DND-41 (cell line): ENCODE results near the gene COPA.

Experiments used
- ATAC-seq: fragments of 200-7000 bp; cut with Tn5 transposase; 3 replicates; pipeline ENCODE4 v1.9.1; 2021; ENCODE audit warnings: low read depth; ENCODE audit not compliant: insufficient read depth
- DNase-seq: peaks from one replicate; pipeline ENCODE4 v3.0.0-alpha.2; 2020
- H2AFZ ChIP-seq: 2 replicates; pipeline ENCODE4 v1.6.0; 2012; ENCODE audit warnings: low read depth, low read length
- H3K27ac ChIP-seq: 2 replicates; pipeline ENCODE4 v1.5.1; 2012; ENCODE audit warnings: low read length, inconsistent platforms
- H3K27me3 ChIP-seq: fragments of 200-600 bp; sonication (generic); 2 replicates; pipeline ENCODE4 v1.6.0; 2012; ENCODE audit warnings: low read length, mild to moderate bottlenecking, inconsistent platforms; ENCODE audit not compliant: insufficient read depth, poor library complexity
- H3K36me3 ChIP-seq: 2 replicates; pipeline ENCODE4 v1.5.1; 2012; ENCODE audit warnings: low read length, inconsistent platforms; ENCODE audit not compliant: insufficient read depth
- H3K4me1 ChIP-seq: 2 replicates; pipeline ENCODE4 v1.5.1; 2012; ENCODE audit warnings: mild to moderate bottlenecking, low read length; ENCODE audit not compliant: insufficient read depth
- H3K4me2 ChIP-seq: 2 replicates; pipeline ENCODE4 v1.6.0; 2012; ENCODE audit warnings: mild to moderate bottlenecking, moderate library complexity, low read length, inconsistent platforms; ENCODE audit not compliant: insufficient read depth
- H3K4me3 ChIP-seq, 2 experiments: fragments of 200-600 bp in 1 of 2; shearing (Covaris generic) in 1 of 2; 2 replicates each; pipeline ENCODE4 v1.5.1; 2012 to 2016; ENCODE audit warnings: inconsistent platforms in 2 of 2, low read length in 2 of 2, mild to moderate bottlenecking in 2 of 2, low read depth in 1 of 2, moderate library complexity in 1 of 2
- H3K79me2 ChIP-seq: 2 replicates; pipeline ENCODE4 v1.6.0; 2012; ENCODE audit warnings: low read length, inconsistent platforms; ENCODE audit not compliant: insufficient read depth
- H3K9ac ChIP-seq: 2 replicates; pipeline ENCODE4 v1.6.0; 2012; ENCODE audit warnings: low read depth, mild to moderate bottlenecking, inconsistent platforms, low read length, moderate library complexity
- H3K9me3 ChIP-seq: 2 replicates; pipeline ENCODE4 v1.5.1; 2012; ENCODE audit warnings: low read length, moderate library complexity, mild to moderate bottlenecking, inconsistent platforms; ENCODE audit not compliant: insufficient read depth, severe bottlenecking
- H4K20me1 ChIP-seq: 2 replicates; pipeline ENCODE4 v1.6.0; 2012; ENCODE audit warnings: low read length; ENCODE audit not compliant: insufficient read depth
- EZH2 ChIP-seq: IDR thresholded peaks from 3 replicates; pipeline ENCODE4 v1.6.1; 2012; ENCODE audit warnings: borderline replicate concordance, low read depth, mild to moderate bottlenecking, moderate library complexity, low read length, inconsistent platforms; ENCODE audit not compliant: severe bottlenecking
- TF ChIP-seq, protein P1 (sequence below): IDR thresholded peaks from 2 replicates; pipeline ENCODE4 v1.5.1; 2012; ENCODE audit warnings: borderline replicate concordance, low read length, moderate library complexity, mild to moderate bottlenecking; ENCODE audit not compliant: poor library complexity, severe bottlenecking; ENCODE audit errors: extremely low read depth

Gene COPA

GRCh38 chr1:160363951-160364735 is 21.1 kb upstream of the COPA start:
- no peak overlapping the region for H3K4me3 ChIP-seq
- H3K9ac ChIP-seq: no peak overlapping the region
- H3K4me2 ChIP-seq: no peak overlapping the region
- no peak overlapping the region for H2AFZ ChIP-seq
- H3K9me3 ChIP-seq: no peaks in the 10 kb centered on the region
- no peaks in the 10 kb centered on the region for H3K79me2 ChIP-seq
- TF ChIP-seq, protein P1, sequence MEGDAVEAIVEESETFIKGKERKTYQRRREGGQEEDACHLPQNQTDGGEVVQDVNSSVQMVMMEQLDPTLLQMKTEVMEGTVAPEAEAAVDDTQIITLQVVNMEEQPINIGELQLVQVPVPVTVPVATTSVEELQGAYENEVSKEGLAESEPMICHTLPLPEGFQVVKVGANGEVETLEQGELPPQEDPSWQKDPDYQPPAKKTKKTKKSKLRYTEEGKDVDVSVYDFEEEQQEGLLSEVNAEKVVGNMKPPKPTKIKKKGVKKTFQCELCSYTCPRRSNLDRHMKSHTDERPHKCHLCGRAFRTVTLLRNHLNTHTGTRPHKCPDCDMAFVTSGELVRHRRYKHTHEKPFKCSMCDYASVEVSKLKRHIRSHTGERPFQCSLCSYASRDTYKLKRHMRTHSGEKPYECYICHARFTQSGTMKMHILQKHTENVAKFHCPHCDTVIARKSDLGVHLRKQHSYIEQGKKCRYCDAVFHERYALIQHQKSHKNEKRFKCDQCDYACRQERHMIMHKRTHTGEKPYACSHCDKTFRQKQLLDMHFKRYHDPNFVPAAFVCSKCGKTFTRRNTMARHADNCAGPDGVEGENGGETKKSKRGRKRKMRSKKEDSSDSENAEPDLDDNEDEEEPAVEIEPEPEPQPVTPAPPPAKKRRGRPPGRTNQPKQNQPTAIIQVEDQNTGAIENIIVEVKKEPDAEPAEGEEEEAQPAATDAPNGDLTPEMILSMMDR: no peak
- no peak for TF ChIP-seq EZH2
- no peak for ATAC-seq
- peaks cover 4% of the 10 kb centered on the region; the same call in 1 of the 2 replicates for H3K36me3 ChIP-seq
- no peaks in the 10 kb centered on the region for H4K20me1 ChIP-seq
- peaks cover 4% of the 10 kb centered on the region for H3K27me3 ChIP-seq
- H3K4me1 ChIP-seq: no peaks in the 10 kb centered on the region
- no peak overlapping the region for H3K27ac ChIP-seq
- no peak for DNase-seq

GRCh38 chr1:160363010-160363409 is 20.0 kb upstream of the COPA start:
- Histone ChIP-seq H3K4me2 (no peak overlapping the region), H3K9ac (no peak overlapping the region)
- ATAC-seq: no peak

DNA sequence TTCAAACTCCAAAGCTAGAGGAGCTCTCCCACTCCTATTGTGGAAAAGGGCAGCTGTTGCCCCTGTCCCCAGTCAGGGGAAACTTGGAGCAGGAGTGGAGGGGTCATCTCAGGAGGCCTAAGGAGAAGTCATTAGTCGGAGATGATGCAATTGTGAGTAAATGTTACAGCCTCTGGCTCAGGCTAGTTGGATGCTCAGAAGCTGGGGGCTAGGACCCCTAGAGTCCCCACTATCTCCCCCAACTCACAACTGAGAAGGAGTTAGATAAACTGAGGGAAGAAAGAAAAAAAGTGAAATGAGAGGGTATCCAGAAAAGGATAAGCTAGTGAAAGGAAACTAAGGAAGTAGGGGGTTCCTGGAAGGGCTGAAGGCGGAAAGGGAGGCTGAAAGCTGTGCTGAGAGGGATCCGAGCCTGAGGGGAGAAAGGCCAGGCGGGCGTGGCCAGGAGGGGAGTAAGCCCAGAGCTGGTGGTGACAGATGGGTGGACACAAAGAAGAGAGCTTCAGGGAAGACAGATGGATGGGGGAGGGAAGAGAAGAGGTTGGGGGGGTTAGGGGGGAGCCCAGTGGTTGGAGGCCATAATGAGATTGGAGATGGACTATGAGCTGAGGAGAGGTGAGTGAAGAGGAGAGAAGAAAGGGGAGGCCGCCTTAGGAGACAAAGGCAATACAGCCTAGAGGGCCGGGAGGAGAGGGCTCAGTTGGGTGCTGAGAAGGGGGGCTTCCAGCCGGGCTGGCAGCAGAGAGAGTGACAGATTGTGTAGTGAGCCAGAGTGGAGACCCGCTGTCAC is 19.3 kb upstream of the COPA start:
- H3K36me3 ChIP-seq: peaks cover 11% of the 10 kb centered on the region
- DNase-seq: no peak

More at GRCh38 chr1:160363010-160363409, 20.0 kb upstream of the COPA start:
- Histone ChIP-seq H3K9me3 (no peaks in the 10 kb centered on the region), H3K27ac (no peak overlapping the region), H3K4me1 (no peaks in the 10 kb centered on the region), H3K27me3 (no peaks in the 10 kb centered on the region), H4K20me1 (no peaks in the 10 kb centered on the region), H3K36me3 (peaks cover 10% of the 10 kb centered on the region), H3K79me2 (no peaks in the 10 kb centered on the region), H2AFZ (no peak overlapping the region), H3K4me3 (no peak overlapping the region)
- DNase-seq: no peak
- TF ChIP-seq EZH2: no peak
- TF ChIP-seq, protein P1: no peak

More for the DNA sequence above, 19.3 kb upstream of the COPA start:
- no peak overlapping the region for H3K4me3 ChIP-seq
- H3K27me3 ChIP-seq: no peaks in the 10 kb centered on the region
- no peaks in the 10 kb centered on the region for H3K9me3 ChIP-seq
- TF ChIP-seq, protein P1: no peak
- no peak for TF ChIP-seq EZH2
- H4K20me1 ChIP-seq: no peaks in the 10 kb centered on the region
- H3K4me1 ChIP-seq: no peaks in the 10 kb centered on the region
- no peaks in the 10 kb centered on the region for H3K79me2 ChIP-seq
- H3K27ac ChIP-seq: no peak overlapping the region
- ATAC-seq: no peak
- no peak overlapping the region for H3K4me2 ChIP-seq
- no peak overlapping the region for H2AFZ ChIP-seq
- H3K9ac ChIP-seq: no peak overlapping the region
